ENCODE data around the gene AS3MT.
"Not testable (repeated sequence)": the region's sequence is repeated elsewhere in the genome, so short reads cannot be mapped to it uniquely, and the experiment has no call there.

Gene AS3MT

GRCh38 chr10:102869258-102870198 is at the start of gene AS3MT:
Gene AS3MT, plus strand, starts transcription at chr10:102869470. Its CDS starts 123 bp downstream, at chr10:102869593.
- no peak for DNase-seq

GRCh38 chr10:102820008-102820407 is 49.3 kb upstream of the AS3MT start:
- not testable (repeated sequence) for DNase-seq

- no peak for DNase-seq
Measured at GRCh38 chr10:102822222-102822621, 47.0 kb upstream of the AS3MT start.

GRCh38 chr10:102824664-102825063 is 44.6 kb upstream of the AS3MT start:
- DNase-seq: no peak

GRCh38 chr10:102826148-102826796 is 43.0 kb upstream of the AS3MT start:
- DNase-seq: no peak

GRCh38 chr10:102827597-102827975 is 41.7 kb upstream of the AS3MT start:
- DNase-seq: no peak

GRCh38 chr10:102831322-102832071 is 37.8 kb upstream of the AS3MT start:
- no peak for DNase-seq

GRCh38 chr10:102832248-102832647 is 37.0 kb upstream of the AS3MT start:
- no peak for DNase-seq

- no peak for DNase-seq
Measured at GRCh38 chr10:102832987-102833386, 36.3 kb upstream of the AS3MT start.

- no peak for DNase-seq
Measured at GRCh38 chr10:102834143-102834542, 35.1 kb upstream of the AS3MT start.

- DNase-seq: peak; percentile 72
Measured at GRCh38 chr10:102835007-102835482, 34.2 kb upstream of the AS3MT start.

- DNase-seq: no peak
Measured at GRCh38 chr10:102837230-102837721, 32.0 kb upstream of the AS3MT start, which contains the start of gene CYP17A1. Gene CYP17A1, minus strand, starts transcription at chr10:102837413. Its CDS starts 52 bp downstream, at chr10:102837361.

- not testable (repeated sequence) for DNase-seq
Measured at GRCh38 chr10:102838276-102838927, 30.9 kb upstream of the AS3MT start.

- no peak for DNase-seq
Measured at GRCh38 chr10:102841827-102842345, 27.4 kb upstream of the AS3MT start.

- not testable (repeated sequence) for DNase-seq
Measured at GRCh38 chr10:102843139-102843538, 26.1 kb upstream of the AS3MT start.

GRCh38 chr10:102844190-102844776 is 25.0 kb upstream of the AS3MT start:
- DNase-seq: not testable (repeated sequence)

GRCh38 chr10:102845352-102845902 is 23.8 kb upstream of the AS3MT start:
- no peak for DNase-seq

GRCh38 chr10:102850025-102850518 is 19.2 kb upstream of the AS3MT start:
- no peak for DNase-seq

- DNase-seq: not testable (repeated sequence)
Measured at GRCh38 chr10:102853237-102853636, 16.0 kb upstream of the AS3MT start.

GRCh38 chr10:102855731-102856436 is 13.4 kb upstream of the AS3MT start:
- not testable (repeated sequence) for DNase-seq
